SH-SY5Y (cell line): ENCODE measurements around the gene DOCK2.

ENCODE experiments used
- GATA2 ChIP-seq: IDR thresholded peaks from 2 replicates; pipeline ENCODE4 v1.6.1; 2011; ENCODE audit warnings: mild to moderate bottlenecking, low read depth, low read length
- GATA3 ChIP-seq: IDR thresholded peaks from 2 replicates; pipeline ENCODE4 v1.6.1; 2011; ENCODE audit warnings: low read depth, mild to moderate bottlenecking, low read length, moderate library complexity

DNA sequence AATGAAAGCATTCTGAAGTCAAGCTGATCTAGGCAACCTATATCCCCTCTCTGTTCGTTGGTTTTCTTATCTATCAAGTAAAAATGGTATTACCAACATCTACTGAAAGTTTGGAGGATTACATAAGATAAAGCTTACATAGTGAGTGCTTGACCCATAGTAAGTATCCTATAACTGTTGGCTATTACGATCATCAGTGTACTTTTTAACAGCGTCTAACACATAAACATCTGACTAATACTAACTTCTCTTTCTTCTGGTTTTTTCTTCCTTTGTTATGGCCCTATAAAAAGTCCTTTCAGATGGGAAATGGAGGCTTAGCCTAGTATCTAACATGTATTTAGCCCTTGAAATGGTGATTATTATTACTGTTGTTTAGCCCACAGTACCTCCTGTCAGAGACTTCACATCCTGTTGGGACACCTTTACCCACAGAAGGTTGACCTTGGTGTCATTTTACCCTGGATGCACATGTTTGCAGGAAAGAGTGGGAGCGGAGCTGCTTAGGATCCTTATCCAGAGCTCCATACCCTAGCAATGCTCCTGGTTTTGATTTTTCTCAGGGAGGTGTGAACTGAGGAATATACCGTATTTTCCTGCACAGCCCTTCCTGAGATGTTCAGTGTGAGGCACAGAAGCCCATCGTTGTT is 337.2 kb downstream of the DOCK2 start:
- TF ChIP-seq GATA3 (no peak), GATA2 (no peak)
